HG03342 (cell line): ENCODE measurements around the gene AKR1A1.
"Not testable (repeated sequence)": the region's sequence is repeated elsewhere in the genome, so short reads cannot be mapped to it uniquely, and the experiment has no call there.

Experiments used
- ATAC-seq: cut with Tn5 transposase; IDR thresholded peaks from one replicate; pipeline ENCODE4 v1.9.1; 2021; ENCODE audit warnings: mild to moderate bottlenecking, moderate library complexity; ENCODE audit not compliant: unreplicated experiment

The AKR1A1 gene

DNA sequence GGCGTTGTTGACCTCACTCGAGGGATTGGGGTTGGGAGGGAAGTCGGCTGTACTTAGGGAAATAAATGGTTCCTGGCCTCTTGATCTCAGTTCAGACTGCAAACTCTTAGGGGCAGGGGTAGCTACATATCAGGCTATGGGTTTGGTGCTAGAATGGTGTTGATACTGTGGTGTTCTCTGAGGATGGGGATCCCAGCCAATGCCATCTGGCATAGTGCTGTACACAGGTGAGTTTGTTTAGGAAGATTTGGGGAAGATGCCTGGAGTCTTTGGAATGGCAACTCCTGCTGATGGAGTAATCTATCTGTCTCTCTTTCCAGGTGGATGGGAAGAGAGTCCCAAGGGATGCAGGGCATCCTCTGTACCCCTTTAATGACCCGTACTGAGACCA lies 18.9 kb downstream of the AKR1A1 start:
- no peak for ATAC-seq

DNA sequence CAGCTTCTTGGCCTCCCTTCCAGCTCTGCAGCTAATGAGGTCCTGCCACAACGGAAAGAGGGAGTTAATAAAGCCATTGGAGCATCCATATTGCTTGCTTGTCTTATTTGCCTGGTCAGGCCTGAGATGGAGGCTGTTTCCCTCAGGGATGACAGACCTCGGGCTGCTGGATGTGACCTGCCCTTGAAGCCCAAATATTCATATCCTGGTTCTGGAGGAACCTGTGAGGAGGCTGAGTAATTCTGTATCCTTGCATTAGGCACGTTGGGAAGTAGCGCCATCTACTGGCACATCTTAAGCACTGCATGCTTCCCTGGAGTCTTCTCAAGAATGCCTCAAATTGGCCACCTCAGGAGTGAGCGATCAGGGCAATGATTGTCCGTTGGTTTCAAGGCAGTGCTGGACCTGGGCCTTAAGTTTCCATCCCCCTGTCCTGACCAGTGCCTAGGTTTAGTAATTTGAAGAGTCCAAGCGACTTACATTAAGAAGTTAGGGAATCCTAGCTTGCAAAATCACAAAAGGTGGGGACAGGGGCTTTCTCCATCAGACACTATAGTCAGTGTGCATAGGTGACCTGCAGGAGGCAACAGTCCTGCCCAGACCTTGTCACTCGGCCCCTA lies 19.4 kb downstream of the AKR1A1 start:
- peak; percentile 49 for ATAC-seq

GRCh38 chr1:45570631-45571030 lies 20.0 kb downstream of the AKR1A1 start:
- no peak for ATAC-seq

- no peak for ATAC-seq
Measured at GRCh38 chr1:45573231-45573804, 22.7 kb downstream of the AKR1A1 start.

GRCh38 chr1:45574105-45574626 lies 23.5 kb downstream of the AKR1A1 start:
- no peak for ATAC-seq

GRCh38 chr1:45583264-45583665 lies 32.6 kb downstream of the AKR1A1 start:
- peak; percentile 65 for ATAC-seq

- ATAC-seq: peak; percentile 45
Measured at GRCh38 chr1:45583666-45584350, 33.2 kb downstream of the AKR1A1 start, which contains the start of gene NASP. Gene NASP, plus strand, starts transcription at chr1:45584041. Its CDS starts 106 bp downstream, at chr1:45584147.

DNA sequence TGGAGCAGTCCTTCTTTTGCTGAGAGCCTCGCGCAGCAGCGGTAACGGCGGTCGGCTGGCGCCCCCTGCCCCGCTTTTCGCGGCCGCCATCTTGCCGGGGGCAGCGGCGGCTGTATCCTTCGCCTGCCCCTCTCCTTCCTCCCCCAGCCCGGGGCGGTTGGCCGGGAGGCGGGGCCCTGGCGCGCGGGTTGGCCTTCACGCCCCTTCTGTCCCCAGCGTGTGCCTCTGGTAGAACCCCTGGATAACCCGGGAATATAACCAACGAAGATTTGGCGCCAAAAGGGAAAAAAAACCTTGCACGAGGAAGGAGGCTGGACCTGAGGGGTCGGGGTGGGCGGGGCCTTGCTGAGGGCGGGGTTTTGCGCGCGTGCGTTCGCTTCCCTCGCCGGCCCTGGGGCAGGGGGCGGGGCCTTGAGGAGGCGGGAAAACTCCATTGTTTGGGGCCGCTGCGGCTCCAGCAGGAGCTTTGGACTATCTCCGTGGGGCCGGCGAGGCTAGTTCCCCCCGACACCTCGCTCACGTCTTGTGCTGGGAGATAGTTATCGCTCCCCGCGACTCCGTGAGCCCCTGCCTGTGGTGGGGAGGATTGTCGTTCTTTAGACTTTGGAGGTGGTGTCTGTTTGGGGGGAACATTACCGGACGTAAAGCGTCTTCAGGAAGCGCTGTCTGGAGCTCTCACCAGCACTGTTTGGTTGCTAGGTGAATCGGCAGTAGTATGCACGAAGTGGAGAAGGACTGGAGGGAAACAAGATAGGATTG lies 33.9 kb downstream of the AKR1A1 start:
- ATAC-seq: peak; percentile 26

DNA sequence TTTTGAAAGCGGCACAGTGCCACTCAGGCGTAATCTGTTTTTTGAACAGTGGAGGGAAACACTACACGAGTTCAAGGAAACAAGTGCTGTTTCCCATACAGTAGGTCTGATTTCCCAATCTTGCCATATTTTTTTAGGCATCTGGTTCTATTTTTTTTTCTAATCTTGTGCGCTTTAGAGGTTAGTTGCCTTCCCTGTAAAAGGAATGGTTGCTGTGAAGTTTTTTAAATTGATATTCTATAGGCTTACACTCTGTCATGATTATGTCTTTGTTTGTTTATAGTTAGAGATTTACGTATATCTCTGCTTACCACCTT lies 34.4 kb downstream of the AKR1A1 start:
- ATAC-seq: no peak

GRCh38 chr1:45585496-45586075 lies 35.0 kb downstream of the AKR1A1 start:
- no peak for ATAC-seq

- ATAC-seq: no peak
Measured at GRCh38 chr1:45586769-45587168, 36.1 kb downstream of the AKR1A1 start.

- no peak for ATAC-seq
Measured at GRCh38 chr1:45589861-45590260, 39.2 kb downstream of the AKR1A1 start.

DNA sequence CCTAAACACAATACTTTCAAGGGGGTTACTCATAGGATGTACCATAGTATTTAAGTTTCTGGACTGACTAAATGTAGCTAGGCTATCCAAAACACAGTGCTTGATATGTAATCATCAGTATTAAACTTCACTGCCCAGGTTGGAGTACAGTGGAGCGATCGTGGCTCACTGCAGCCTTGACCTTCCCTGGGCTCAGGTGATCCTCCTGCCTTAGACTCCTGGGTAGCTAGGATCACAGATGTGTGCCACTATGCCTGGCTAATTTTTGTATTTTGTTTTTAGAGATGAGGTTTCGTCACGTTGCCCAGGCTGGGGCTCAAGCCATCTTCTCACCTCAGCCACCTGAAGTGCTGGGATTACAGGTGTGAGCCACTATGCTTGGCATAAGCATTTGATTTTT lies 43.8 kb downstream of the AKR1A1 start:
- ATAC-seq: no peak

- ATAC-seq: not testable (repeated sequence)
Measured at GRCh38 chr1:45596765-45597164, 46.1 kb downstream of the AKR1A1 start.

DNA sequence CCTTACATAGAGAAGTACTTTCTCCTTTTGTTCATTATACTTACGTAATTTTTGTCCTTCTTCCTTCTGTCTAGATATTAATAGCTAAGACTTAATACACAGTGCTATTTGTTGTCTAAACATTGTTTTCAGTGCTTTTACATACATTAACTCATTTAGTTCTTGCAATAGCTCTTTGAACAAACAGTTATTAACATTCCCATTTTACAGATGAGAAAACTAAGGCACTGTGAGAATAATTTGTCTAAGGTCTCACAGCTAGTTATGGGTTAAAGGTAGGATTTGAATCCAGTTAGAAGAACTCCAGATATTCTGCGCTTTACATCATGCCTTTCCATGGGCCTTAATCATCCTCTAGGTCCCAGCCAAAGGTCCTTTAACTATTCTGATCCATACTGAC lies 53.6 kb downstream of the AKR1A1 start:
- ATAC-seq: no peak

DNA sequence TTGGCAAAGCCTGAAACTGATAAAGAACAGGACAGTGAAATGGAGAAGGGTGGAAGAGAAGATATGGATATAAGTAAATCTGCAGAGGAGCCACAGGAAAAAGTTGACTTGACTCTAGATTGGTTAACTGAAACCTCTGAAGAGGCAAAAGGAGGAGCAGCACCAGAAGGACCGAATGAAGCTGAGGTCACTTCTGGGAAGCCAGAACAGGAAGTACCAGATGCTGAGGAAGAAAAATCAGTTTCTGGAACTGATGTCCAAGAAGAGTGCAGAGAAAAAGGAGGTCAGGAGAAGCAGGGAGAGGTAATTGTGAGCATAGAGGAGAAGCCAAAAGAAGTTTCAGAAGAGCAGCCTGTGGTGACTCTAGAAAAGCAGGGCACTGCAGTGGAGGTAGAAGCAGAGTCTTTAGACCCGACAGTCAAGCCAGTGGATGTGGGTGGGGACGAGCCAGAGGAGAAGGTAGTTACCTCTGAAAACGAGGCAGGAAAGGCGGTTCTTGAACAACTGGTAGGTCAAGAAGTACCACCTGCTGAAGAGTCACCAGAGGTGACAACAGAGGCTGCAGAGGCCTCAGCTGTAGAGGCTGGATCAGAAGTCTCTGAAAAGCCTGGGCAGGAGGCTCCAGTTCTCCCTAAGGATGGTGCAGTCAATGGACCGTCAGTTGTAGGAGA lies 56.9 kb downstream of the AKR1A1 start:
- ATAC-seq: no peak

DNA sequence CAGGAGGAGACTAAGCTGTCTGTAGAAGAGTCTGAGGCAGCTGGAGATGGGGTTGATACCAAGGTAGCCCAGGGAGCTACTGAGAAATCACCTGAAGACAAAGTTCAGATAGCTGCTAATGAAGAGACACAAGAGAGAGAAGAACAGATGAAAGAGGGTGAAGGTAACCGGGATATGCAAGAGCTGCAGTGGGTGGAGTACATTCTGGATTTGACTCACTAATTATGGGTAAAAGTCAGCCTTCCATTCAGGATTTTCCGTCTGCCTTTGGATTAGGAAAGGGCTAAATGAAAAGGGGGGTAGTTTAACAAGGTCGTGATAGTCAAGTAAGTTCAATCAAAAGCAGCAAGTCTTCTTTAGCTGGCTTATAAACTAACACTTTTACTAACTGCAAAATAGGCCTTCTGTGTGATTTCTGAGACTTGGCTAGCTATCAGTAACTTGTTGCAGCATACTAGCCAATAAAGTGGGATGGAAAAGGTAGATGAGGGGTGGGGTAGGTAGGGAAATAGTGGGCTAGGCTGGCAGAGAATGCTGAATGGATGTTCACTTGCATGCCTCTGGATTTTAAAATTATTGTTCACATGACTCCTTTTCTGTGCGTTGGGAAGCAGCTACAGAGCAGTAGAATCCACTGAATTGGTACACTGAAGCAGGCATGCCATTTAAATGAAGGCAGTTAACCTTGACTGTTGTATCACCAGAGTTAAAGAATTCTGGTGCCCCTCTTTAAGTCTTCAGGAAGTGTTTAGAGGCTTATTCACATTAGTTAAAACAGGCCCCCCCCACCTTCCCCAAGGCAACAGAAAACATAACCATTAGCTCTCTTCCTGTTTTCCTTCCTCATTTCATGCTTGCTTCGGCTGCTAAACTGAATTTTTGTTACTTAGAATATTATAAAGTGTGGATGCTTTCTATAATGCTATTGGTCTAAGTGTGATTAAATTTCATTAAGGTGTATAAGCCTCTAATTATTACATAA lies 57.8 kb downstream of the AKR1A1 start:
- ATAC-seq: no peak

- no peak for ATAC-seq
Measured at GRCh38 chr1:45610589-45611226, 60.1 kb downstream of the AKR1A1 start.
